CD14-positive monocyte (primary cell): ENCODE measurements around the gene SLC27A5. TPM values are rescaled to one million over a fixed set of nuclear protein-coding genes. Genes with fewer than 3 reads are reported as not detected.
A peak's percentile ranks its signal among the peaks of the same experiment; 100 is the strongest.

Experiments
- DNase-seq, 3 donors: peaks; one replicate each; pipeline ENCODE4 v3.0.0-alpha.2; 2011 to 2022
- H2AFZ ChIP-seq: 2 replicates; pipeline ENCODE4 v1.6.0; 2012; ENCODE audit warnings: mild to moderate bottlenecking, low read depth, low read length, inconsistent platforms; ENCODE audit not compliant: insufficient read depth, poor library complexity, severe bottlenecking
- H3K27ac ChIP-seq, 2 donors: 1 replicate in 1 of 2; 2 replicates in 1 of 2; pipeline ENCODE4 v1.5.1; 2012 to 2013; ENCODE audit warnings: low read length in 2 of 2, control low read depth in 1 of 2, inconsistent platforms in 1 of 2, low read depth in 1 of 2, mild to moderate bottlenecking in 1 of 2
- H3K27me3 ChIP-seq, 2 donors: one replicate each; pipeline versions ENCODE4 v1.6.0 to v1.6.1; 2011 to 2013; ENCODE audit warnings: low read length in 2 of 2; ENCODE audit not compliant: control insufficient read depth in 2 of 2, insufficient read depth in 2 of 2
- H3K36me3 ChIP-seq, 2 donors: replicated peaks in 1 of 2; 1 replicate in 1 of 2; 2 replicates in 1 of 2; pipeline versions ENCODE4 v1.5.1 to v1.6.1; 2012 to 2013; ENCODE audit warnings: low read length in 2 of 2, control low read depth in 1 of 2, inconsistent platforms in 1 of 2, mild to moderate bottlenecking in 1 of 2; ENCODE audit not compliant: insufficient read depth in 2 of 2, control insufficient read depth in 1 of 2
- H3K4me1 ChIP-seq, 2 donors: 1 replicate in 1 of 2; 2 replicates in 1 of 2; pipeline versions ENCODE4 v1.5.1 to v1.6.1; 2012 to 2013; ENCODE audit warnings: low read length in 2 of 2, control low read depth in 1 of 2, inconsistent platforms in 1 of 2, mild to moderate bottlenecking in 1 of 2, moderate library complexity in 1 of 2; ENCODE audit not compliant: insufficient read depth in 2 of 2, control insufficient read depth in 1 of 2
- H3K4me2 ChIP-seq: replicated peaks from 2 replicates; pipeline ENCODE3; 2012; ENCODE audit warnings: low read length, moderate library complexity, mild to moderate bottlenecking; ENCODE audit not compliant: poor library complexity, severe bottlenecking; ENCODE audit errors: extremely low read depth
- H3K4me3 ChIP-seq, 3 experiments: fragments of 200-600 bp in 1 of 3; sonication (generic) in 1 of 3; replicated peaks in 1 of 3; 1 replicate in 2 of 3; 2 replicates in 1 of 3; pipeline ENCODE4 v1.5.1; 2011 to 2013; ENCODE audit warnings: low read length in 3 of 3, mild to moderate bottlenecking in 3 of 3, control low read depth in 2 of 3, low read depth in 2 of 3, inconsistent platforms in 1 of 3, moderate library complexity in 1 of 3
- H3K79me2 ChIP-seq: 2 replicates; pipeline ENCODE4 v1.6.0; 2012; ENCODE audit warnings: mild to moderate bottlenecking, control low read depth, inconsistent platforms, low read length, moderate library complexity; ENCODE audit not compliant: insufficient read depth
- H3K9ac ChIP-seq: 2 replicates; pipeline ENCODE4 v1.6.0; 2017; ENCODE audit warnings: low read length, mild to moderate bottlenecking; ENCODE audit not compliant: insufficient read depth, poor library complexity, severe bottlenecking
- H3K9me3 ChIP-seq, 2 donors: replicated peaks in 1 of 2; 1 replicate in 1 of 2; 2 replicates in 1 of 2; pipeline versions ENCODE4 v1.5.1 to v1.6.1; 2012 to 2013; ENCODE audit warnings: low read length in 2 of 2, control low read depth in 1 of 2; ENCODE audit not compliant: control insufficient read depth in 1 of 2, insufficient read depth in 1 of 2
- H4K20me1 ChIP-seq: 2 replicates; pipeline ENCODE4 v1.6.0; 2012; ENCODE audit warnings: mild to moderate bottlenecking, low read length, control low read depth, moderate library complexity; ENCODE audit not compliant: insufficient read depth
- H3K27ac Mint-ChIP-seq, 7 donors: one replicate each; pipeline ENCODE4 v1.8.0; 2020; ENCODE audit warnings: mild to moderate bottlenecking in 7 of 7, mixed read lengths in 7 of 7, moderate library complexity in 6 of 7, inconsistent platforms in 2 of 7
- H3K27me3 Mint-ChIP-seq, 3 donors: one replicate each; pipeline ENCODE4 v1.8.0; 2021 to 2022; ENCODE audit warnings: low read depth in 3 of 3, mild to moderate bottlenecking in 3 of 3, mixed read lengths in 3 of 3, moderate library complexity in 3 of 3, inconsistent platforms in 1 of 3
- H3K36me3 Mint-ChIP-seq, 2 donors: one replicate each; pipeline ENCODE4 v1.8.0; 2020; ENCODE audit warnings: mixed read lengths in 2 of 2, inconsistent platforms in 1 of 2, mild to moderate bottlenecking in 1 of 2
- H3K4me1 Mint-ChIP-seq: one replicate; pipeline ENCODE4 v1.8.0; 2020; ENCODE audit warnings: mild to moderate bottlenecking, mixed read lengths
- H3K4me3 Mint-ChIP-seq, 2 donors: one replicate each; pipeline ENCODE4 v1.8.0; 2020; ENCODE audit warnings: mild to moderate bottlenecking in 2 of 2, mixed read lengths in 2 of 2, moderate library complexity in 1 of 2
- H3K9me3 Mint-ChIP-seq, 7 donors: one replicate each; pipeline ENCODE4 v1.8.0; 2020 to 2022; ENCODE audit warnings: mixed read lengths in 7 of 7, mild to moderate bottlenecking in 6 of 7, moderate library complexity in 6 of 7, inconsistent platforms in 2 of 7
- WGBS: methylation state at CpG from one replicate; pipeline ENCODE4 v1.1.5; 2013; ENCODE audit warnings: missing lambda C conversion rate; ENCODE audit not compliant: insufficient coverage; 5-methylcytosine and 5-hydroxymethylcytosine counted together
- intact Hi-C, 2 donors: fragments of 100-400 bp; cut with micrococcal nuclease; formaldehyde crosslinking; loops; one replicate each; pipeline versions ENCODE4 v1.15.0 to v1.15.1; 2023
- polyA plus RNA-seq, 3 donors: library from polyadenylated mRNA; depleted of rRNA in 1 of 3; unstranded in 2 of 3; stranded (reverse) in 1 of 3; fragments of 300-500 nt in 2 of 3; fragments of >200 nt in 1 of 3; fragmentation: Illumina TruSeq in 2 of 3; gene quantifications; 1 replicate in 2 of 3; 2 replicates in 1 of 3; pipeline ENCODE4 v1.2.3, GENCODE V29; 2012 to 2021
- TF ChIP-seq, protein P1 (sequence below): fragments of 200-600 bp; IDR thresholded peaks from one replicate; pipeline ENCODE4 v1.8.0; 2022; ENCODE audit warnings: antibody characterized with exemption, mild to moderate bottlenecking

The SLC27A5 gene
- polyA plus RNA-seq, 3 donors: 1.5 to 2.9 (median 2.8) TPM

DNA sequence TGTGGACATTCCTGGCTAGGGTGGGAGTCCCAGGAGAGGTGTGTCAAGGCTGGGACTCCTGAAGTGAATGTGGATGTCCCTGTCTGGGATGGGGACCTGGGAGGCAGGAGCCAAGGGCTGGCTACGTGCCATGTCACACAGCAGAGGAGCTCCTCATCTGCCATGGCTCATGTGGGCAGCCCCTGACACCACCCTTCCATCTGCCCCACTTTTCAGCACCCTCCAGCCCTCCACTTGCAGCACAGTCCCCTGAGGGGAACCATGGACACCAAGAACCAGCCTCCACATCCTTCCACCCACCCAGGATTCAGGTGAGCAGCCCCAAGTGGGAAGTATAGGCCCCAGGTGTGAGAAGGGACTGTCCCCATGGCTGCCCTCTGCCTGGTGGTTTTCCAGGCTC lies 33.9 kb downstream of the SLC27A5 start:
- DNase-seq: peak in 1 of 3 donors; percentile 5
- Mint-ChIP-seq H3K4me1 (peaks cover 17% of the 10 kb centered on the region), H3K27me3 (peaks cover 0 to 6% (median 2%) of the 10 kb centered on the region in 3 donors), H3K4me3 (no peak overlapping the region), H3K9me3 (no peaks in the 10 kb centered on the region), H3K27ac (peak overlapping the region in 3 of 7 donors; percentile 58 to 75 (median 71)), H3K36me3 (peaks cover 8 to 13% of the 10 kb centered on the region in 2 donors)
- Histone ChIP-seq H3K4me2 (no peak overlapping the region), H2AFZ (no peak overlapping the region), H3K9me3 (no peaks in the 10 kb centered on the region), H3K27me3 (no peaks in the 10 kb centered on the region), H3K27ac (no peak overlapping the region), H3K9ac (no peak overlapping the region), H3K4me1 (peaks cover 14 to 21% of the 10 kb centered on the region in 2 donors), H3K36me3 (peaks cover 4 to 8% of the 10 kb centered on the region in 2 donors), H3K79me2 (no peaks in the 10 kb centered on the region), H3K4me3 (no peak overlapping the region), H4K20me1 (no peaks in the 10 kb centered on the region)
- TF ChIP-seq, protein P1, sequence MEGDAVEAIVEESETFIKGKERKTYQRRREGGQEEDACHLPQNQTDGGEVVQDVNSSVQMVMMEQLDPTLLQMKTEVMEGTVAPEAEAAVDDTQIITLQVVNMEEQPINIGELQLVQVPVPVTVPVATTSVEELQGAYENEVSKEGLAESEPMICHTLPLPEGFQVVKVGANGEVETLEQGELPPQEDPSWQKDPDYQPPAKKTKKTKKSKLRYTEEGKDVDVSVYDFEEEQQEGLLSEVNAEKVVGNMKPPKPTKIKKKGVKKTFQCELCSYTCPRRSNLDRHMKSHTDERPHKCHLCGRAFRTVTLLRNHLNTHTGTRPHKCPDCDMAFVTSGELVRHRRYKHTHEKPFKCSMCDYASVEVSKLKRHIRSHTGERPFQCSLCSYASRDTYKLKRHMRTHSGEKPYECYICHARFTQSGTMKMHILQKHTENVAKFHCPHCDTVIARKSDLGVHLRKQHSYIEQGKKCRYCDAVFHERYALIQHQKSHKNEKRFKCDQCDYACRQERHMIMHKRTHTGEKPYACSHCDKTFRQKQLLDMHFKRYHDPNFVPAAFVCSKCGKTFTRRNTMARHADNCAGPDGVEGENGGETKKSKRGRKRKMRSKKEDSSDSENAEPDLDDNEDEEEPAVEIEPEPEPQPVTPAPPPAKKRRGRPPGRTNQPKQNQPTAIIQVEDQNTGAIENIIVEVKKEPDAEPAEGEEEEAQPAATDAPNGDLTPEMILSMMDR: no peak
- intact Hi-C loops: no loop called here
- WGBS: 100% methylated on average over 1 of the region's 1 CpG

DNA sequence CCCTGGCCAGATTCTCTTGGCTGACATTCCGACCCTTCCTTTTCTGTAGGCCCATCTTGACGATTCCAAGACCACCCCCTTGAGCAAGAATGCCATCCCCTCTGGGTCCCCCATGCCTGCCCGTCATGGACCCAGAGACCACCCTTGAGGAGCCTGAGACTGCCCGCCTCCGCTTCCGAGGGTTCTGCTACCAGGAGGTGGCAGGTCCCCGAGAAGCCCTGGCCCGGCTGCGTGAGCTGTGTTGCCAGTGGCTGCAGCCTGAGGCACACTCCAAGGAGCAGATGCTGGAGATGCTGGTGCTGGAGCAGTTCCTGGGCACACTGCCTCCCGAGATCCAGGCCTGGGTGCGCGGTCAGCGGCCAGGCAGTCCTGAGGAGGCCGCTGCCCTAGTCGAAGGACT lies 34.7 kb downstream of the SLC27A5 start:
- Histone ChIP-seq H3K27ac (no peak overlapping the region), H3K4me1 (peaks cover 14 to 21% of the 10 kb centered on the region in 2 donors), H3K9ac (no peak overlapping the region), H3K27me3 (no peaks in the 10 kb centered on the region), H3K36me3 (peaks cover 12 to 15% of the 10 kb centered on the region in 2 donors), H3K4me3 (peak overlapping the region in 1 of 3 experiments; percentile 81), H3K9me3 (no peaks in the 10 kb centered on the region), H2AFZ (peak overlapping the region; percentile 92), H4K20me1 (no peaks in the 10 kb centered on the region), H3K4me2 (peak overlapping the region; percentile 88), H3K79me2 (no peaks in the 10 kb centered on the region)
- Mint-ChIP-seq H3K27me3 (peaks cover 2 to 6% (median 2%) of the 10 kb centered on the region in 3 donors), H3K27ac (peak overlapping the region in 6 of 7 donors; percentile 43 to 99 (median 90)), H3K9me3 (no peaks in the 10 kb centered on the region), H3K4me1 (peaks cover 17% of the 10 kb centered on the region), H3K4me3 (peak overlapping the region; percentile 86 to 95), H3K36me3 (peaks cover 15 to 21% of the 10 kb centered on the region in 2 donors)
- 95% methylated on average over 11 of the region's 15 CpGs for WGBS
- intact Hi-C loops: no loop called here
- peak in 1 of 3 donors; percentile 6 for DNase-seq
- TF ChIP-seq, protein P1: no peak
